NCI-H446 (cell line): Measurements from ENCODE around the gene NPB.

Source experiments
- DNase-seq, 2 experiments: peaks; one replicate each; lab custom pipeline; 2025; lab: John Stamatoyannopoulos, UW

The NPB gene

GRCh38 chr17:81898885-81899284 lies 3.2 kb upstream of the NPB start:
- no peak for DNase-seq

- DNase-seq, result no peak
These were observed 2.4 kb upstream of the NPB start for GRCh38 chr17:81899514-81900166.

- no peak for DNase-seq
These were observed 1.7 kb upstream of the NPB start for GRCh38 chr17:81900181-81900820.

GRCh38 chr17:81901167-81902022 lies 643 bp upstream of the NPB start:
- DNase-seq, result no peak

GRCh38 chr17:81902653-81903414 lies 796 bp downstream of the NPB start:
- DNase-seq, result no peak

GRCh38 chr17:81903415-81903831 lies 1.4 kb downstream of the NPB start:
- DNase-seq, result no peak

GRCh38 chr17:81903896-81904599 lies 2.0 kb downstream of the NPB start:
- no peak for DNase-seq

- no peak for DNase-seq
These were observed 2.8 kb downstream of the NPB start for GRCh38 chr17:81904600-81905423.

GRCh38 chr17:81905424-81905875 lies 3.4 kb downstream of the NPB start:
- DNase-seq, result no peak

- no peak for DNase-seq
These were observed 4.0 kb downstream of the NPB start for GRCh38 chr17:81905993-81906392.

GRCh38 chr17:81906476-81907218 lies 4.6 kb downstream of the NPB start:
- DNase-seq, result no peak

GRCh38 chr17:81907219-81908145 lies 5.4 kb downstream of the NPB start:
- no peak for DNase-seq

GRCh38 chr17:81908793-81909192 lies 6.8 kb downstream of the NPB start:
- no peak for DNase-seq

- DNase-seq, result no peak
These were observed 7.2 kb downstream of the NPB start for GRCh38 chr17:81909231-81909630.

- no peak for DNase-seq
These were observed 8.2 kb downstream of the NPB start for GRCh38 chr17:81909966-81910839.

- DNase-seq, result no peak
These were observed 8.8 kb downstream of the NPB start for GRCh38 chr17:81910840-81911276.

GRCh38 chr17:81911277-81911961 lies 9.4 kb downstream of the NPB start, which contains the start of gene PCYT2:
Gene PCYT2 (minus strand): TSS chr17:81911399. CDS start chr17:81911355, 44 bp downstream.
- peak; percentile 43 to 92 for DNase-seq
